HepG2 (cell line): Measurements from ENCODE around the gene KHK. TPM values are rescaled to one million over a fixed set of nuclear protein-coding genes. Genes with fewer than 3 reads are reported as not detected.

Source experiments
- ATAC-seq: fragments of 200-7000 bp; cut with Tn5 transposase; 3 replicates; pipeline ENCODE4 v1.9.1; 2020; ENCODE audit warnings: mild to moderate bottlenecking, moderate library complexity
- BruUV-seq: library from RNA; stranded (reverse); fragments of 400-500 nt; replicated peaks from 2 replicates; lab custom pipeline; 2021; lab: Mats Ljungman, UMichigan
- CTCF ChIA-PET: fragments of 300-600 bp; formaldehyde crosslinking; extraction: SDS; loops from one replicate; lab custom pipeline; 2021; ENCODE audit warnings: low total read pairs, inconsistent platforms, low intra/inter-chr PET ratio; lab: Yijun Ruan, JAX
- POLR2A ChIA-PET: fragments of 350-600 bp; sonication (Branson Sonifier 250); formaldehyde crosslinking; loops from one replicate; lab custom pipeline; 2020; ENCODE audit warnings: antibody characterized with exemption, inconsistent platforms; lab: Yijun Ruan, JAX
- DNase-seq: peaks from one replicate; pipeline ENCODE4 v3.0.0-alpha.2; 2015; ENCODE audit warnings: low spot score
- FAIRE-seq: peaks from 3 replicates; lab custom pipeline; 2011; peaks lifted over from hg19 to GRCh38; lab: Jason Lieb, UNC
- H2AFZ ChIP-seq: one replicate; pipeline ENCODE4 v1.6.1; 2011; ENCODE audit warnings: low read length, inconsistent platforms
- H3K27ac ChIP-seq: fragments of 300-600 bp; 3 replicates; pipeline ENCODE4 v1.8.0; 2011; ENCODE audit warnings: mixed run types, mild to moderate bottlenecking, mixed read lengths, low read length, inconsistent platforms; ENCODE audit not compliant: insufficient read depth; ENCODE audit errors: extremely low read length
- H3K27me3 ChIP-seq, 2 experiments: fragments of 200-600 bp in 1 of 2; 2 replicates in 1 of 2; 3 replicates in 1 of 2; pipeline versions ENCODE4 v1.6.0 to v1.8.0; 2011; ENCODE audit warnings: low read length in 2 of 2, mild to moderate bottlenecking in 2 of 2, moderate library complexity in 2 of 2, inconsistent platforms in 1 of 2; ENCODE audit not compliant: insufficient read depth in 2 of 2, control insufficient read depth in 1 of 2
- H3K36me3 ChIP-seq, 2 experiments: fragments of 200-600 bp in 1 of 2; replicated peaks in 1 of 2; 2 replicates in 1 of 2; 3 replicates in 1 of 2; pipeline versions ENCODE4 v1.5.1 to v1.8.0; 2011; ENCODE audit warnings: low read length in 2 of 2, inconsistent platforms in 1 of 2; ENCODE audit not compliant: insufficient read depth in 2 of 2, control insufficient read depth in 1 of 2
- H3K4me1 ChIP-seq: 2 replicates; pipeline ENCODE4 v1.5.1; 2012; ENCODE audit warnings: low read length, inconsistent platforms; ENCODE audit not compliant: insufficient read depth
- H3K4me2 ChIP-seq: 2 replicates; pipeline ENCODE4 v1.6.0; 2011; ENCODE audit warnings: low read depth, low read length, inconsistent platforms
- H3K4me3 ChIP-seq, 3 experiments: fragments of 200-600 bp in 1 of 3; sonication (generic), shearing (Covaris generic) in 1 of 3; replicated peaks in 1 of 3; 2 replicates each; pipeline ENCODE4 v1.5.1; 2011 to 2016; ENCODE audit warnings: low read length in 3 of 3, inconsistent platforms in 2 of 3, low read depth in 2 of 3, mild to moderate bottlenecking in 2 of 3, control low read depth in 1 of 3, mixed read lengths in 1 of 3; ENCODE audit not compliant: insufficient read depth in 1 of 3
- H3K79me2 ChIP-seq: one replicate; pipeline ENCODE4 v1.6.1; 2011; ENCODE audit warnings: low read length, inconsistent platforms; ENCODE audit not compliant: insufficient read depth
- H3K9ac ChIP-seq: 2 replicates; pipeline ENCODE4 v1.6.0; 2011; ENCODE audit warnings: mild to moderate bottlenecking, low read depth, low read length, inconsistent platforms; ENCODE audit not compliant: insufficient read depth
- H3K9me3 ChIP-seq: 2 replicates; pipeline ENCODE4 v1.5.1; 2012; ENCODE audit warnings: mild to moderate bottlenecking, low read length
- H4K20me1 ChIP-seq: 2 replicates; pipeline ENCODE4 v1.6.0; 2011; ENCODE audit warnings: inconsistent platforms, mild to moderate bottlenecking, low read length, moderate library complexity; ENCODE audit not compliant: insufficient read depth
- DNMT1 ChIP-seq: sonication (generic); formaldehyde crosslinking; IDR thresholded peaks from 2 replicates; pipeline ENCODE4 v1.5.1; 2020; ENCODE audit warnings: mild to moderate bottlenecking, missing genetic modification reagents
- FOXP1 ChIP-seq, 2 experiments: fragments of 450-650 bp in 1 of 2; IDR thresholded peaks; 2 replicates each; pipeline ENCODE4 v1.6.1; 2017 to 2018; ENCODE audit warnings: antibody characterized with exemption in 1 of 2
- HDAC2 ChIP-seq: sonication (generic); formaldehyde crosslinking; IDR thresholded peaks from 2 replicates; pipeline ENCODE4 v1.4.0; 2020; ENCODE audit warnings: missing genetic modification reagents
- KLF16 ChIP-seq, 2 experiments: sonication (generic) in 1 of 2; formaldehyde crosslinking in 1 of 2; IDR thresholded peaks; 2 replicates each; pipeline versions ENCODE4 v1.6.1 to v1.8.0; 2016 to 2023; ENCODE audit warnings: missing genetic modification reagents in 2 of 2, missing compliant biosample characterization in 1 of 2
- MXD3 ChIP-seq: IDR thresholded peaks from 2 replicates; pipeline ENCODE4 v1.6.1; 2016; ENCODE audit warnings: mild to moderate bottlenecking, missing biosample characterization, missing genetic modification reagents
- PAF1 ChIP-seq: IDR thresholded peaks from 2 replicates; pipeline ENCODE4 v1.6.1; 2016; ENCODE audit warnings: missing genetic modification reagents, missing compliant biosample characterization
- POLR2AphosphoS5 ChIP-seq: IDR thresholded peaks from 2 replicates; pipeline ENCODE4 v1.6.1; 2012; ENCODE audit warnings: low read depth, low read length
- RARG ChIP-seq: sonication (generic); formaldehyde crosslinking; IDR thresholded peaks from 2 replicates; pipeline ENCODE4 v1.4.0; 2020; ENCODE audit warnings: low read depth, mild to moderate bottlenecking, missing genetic modification reagents
- REPIN1 ChIP-seq: sonication (generic); formaldehyde crosslinking; IDR thresholded peaks from 2 replicates; pipeline ENCODE4 v1.8.0; 2022; ENCODE audit warnings: missing genetic modification reagents, low read depth, mild to moderate bottlenecking, borderline replicate concordance
- TMF1 ChIP-seq: sonication (generic); formaldehyde crosslinking; IDR thresholded peaks from 2 replicates; pipeline ENCODE4 v1.8.1; 2022; ENCODE audit warnings: low read depth, missing genetic modification reagents
- ZBTB43 ChIP-seq: sonication (generic); formaldehyde crosslinking; conservative IDR thresholded peaks from 2 replicates; pipeline ENCODE4 v1.4.0; 2020; ENCODE audit warnings: missing genetic modification reagents
- ZNF335 ChIP-seq: sonication (generic); formaldehyde crosslinking; IDR thresholded peaks from 2 replicates; pipeline ENCODE4 v1.4.0; 2020; ENCODE audit warnings: missing genetic modification reagents
- ZNF629 ChIP-seq: sonication (generic); formaldehyde crosslinking; conservative IDR thresholded peaks from 2 replicates; pipeline ENCODE4 v1.5.0; 2020; ENCODE audit warnings: missing genetic modification reagents
- ZNF704 ChIP-seq: sonication (generic); formaldehyde crosslinking; IDR thresholded peaks from 2 replicates; pipeline ENCODE4 v1.8.1; 2023; ENCODE audit warnings: mild to moderate bottlenecking, inconsistent platforms, moderate library complexity, missing genetic modification reagents, borderline replicate concordance
- ZNF784 ChIP-seq: sonication (generic); formaldehyde crosslinking; IDR thresholded peaks from 2 replicates; pipeline ENCODE4 v1.5.1; 2020; ENCODE audit warnings: missing genetic modification reagents, mild to moderate bottlenecking, borderline replicate concordance
- ZNF816 ChIP-seq: sonication (generic); formaldehyde crosslinking; IDR thresholded peaks from 2 replicates; pipeline ENCODE4 v1.8.0; 2022; ENCODE audit warnings: missing genetic modification reagents, mild to moderate bottlenecking, borderline replicate concordance
- WGBS: methylation state at CpG from one replicate; pipeline ENCODE4 v1.1.6; 2017; ENCODE audit warnings: low lambda C conversion rate; 5-methylcytosine and 5-hydroxymethylcytosine counted together
- in situ Hi-C: cut with HindIII; loops from 2 replicates; pipeline ENCODE4 v1.10.0; 2017; ENCODE audit warnings: low pct_unique_long_range_greater_than_20kb; ENCODE audit not compliant: extremely low pct_ligation_motif_present
- intact Hi-C: fragments of 100-400 bp; cut with micrococcal nuclease; formaldehyde crosslinking; loops from one replicate; pipeline ENCODE4 v1.10.0; 2022; ENCODE audit not compliant: unreplicated experiment
- polyA plus RNA-seq, 8 experiments: library from polyadenylated mRNA; depleted of rRNA in 3 of 8; stranded (reverse) in 7 of 8; unstranded in 1 of 8; fragments of >200 nt; fragmentation: Illumina TruSeq in 4 of 8; extraction: Trizol in 4 of 8; gene quantifications; 2 replicates each; pipeline versions ENCODE4 v1.2.1 to v1.2.3, GENCODE V29; 2011 to 2016; ENCODE audit warnings: low read depth in 4 of 8, missing spikeins in 1 of 8, mixed read lengths in 1 of 8; ENCODE audit not compliant: insufficient read depth in 1 of 8
- total RNA-seq, 5 experiments: library from RNA; depleted of rRNA; stranded (reverse); fragments of >200 nt; fragmentation: Illumina TruSeq; extraction: Trizol; gene quantifications; 2 replicates each; pipeline ENCODE4 v1.2.3, GENCODE V29; 2016; ENCODE audit warnings: low read depth in 1 of 5

Gene KHK
- total and polyA plus RNA-seq, 2 of the 13 experiments (the other 11 are each of a cell fraction or from before 2014, with no cell fraction given), result 40.9 to 99.2 TPM

GRCh38 chr2:27092696-27093429, 6.3 kb downstream of the KHK start (continued):
- TF ChIP-seq ZNF784 (CRISPR knock-in tag), result no peak
- TF ChIP-seq KLF16 (CRISPR knock-in tag; IDR thresholded peaks at IDR 0.05), result peak in 1 of 2 experiments; percentile 72; a peak in 1 of 4 replicates
- peak; percentile 61; the same call in 1 of the 2 replicates for TF ChIP-seq POLR2AphosphoS5

- FAIRE-seq, result peak; percentile 96
- no peak overlapping the region for H2AFZ ChIP-seq
- CTCF ChIA-PET, result no interaction called here
- peak overlapping the region; percentile 79 for H3K9ac ChIP-seq
- H4K20me1 ChIP-seq, result no peaks in the 10 kb centered on the region
- H3K27me3 ChIP-seq, result no peaks in the 10 kb centered on the region
- POLR2A ChIA-PET, result interaction anchor here (0.6 to 4.8 kb wide), 32 partner anchors 7 to 1215 kb away, joined by 3 to 61 read pairs (median 5); partner anchors contain the start of genes ABHD1, AGBL5, ATRAID and CGREF1
- 31% methylated on average over 6 of the region's 6 CpGs for WGBS
- intact Hi-C loops, result loop anchor here (5.0 kb wide), 1 partner anchor 306 kb away; the partner anchor contains the start of gene CENPA
- H3K4me3 ChIP-seq, result peak overlapping the region; percentile 23 to 59 (median 24)
- H3K4me1 ChIP-seq, result peaks cover 83% of the 10 kb centered on the region
- H3K27ac ChIP-seq, result peak overlapping the region; percentile 97
- in situ Hi-C loops, result no loop called here
- peak; percentile 94 for DNase-seq
- H3K4me2 ChIP-seq, result peak overlapping the region; percentile 96
- peak; percentile 85 for ATAC-seq
- no peaks in the 10 kb centered on the region for H3K9me3 ChIP-seq
- BruUV-seq, result TSS peak; percentile 58
- H3K79me2 ChIP-seq, result peaks cover 43% of the 10 kb centered on the region
- H3K36me3 ChIP-seq, result peaks cover 4 to 27% of the 10 kb centered on the region in 2 experiments
- peak; percentile 80; the same call in 1 of the 2 replicates for TF ChIP-seq TMF1
- TF ChIP-seq ZBTB43 (CRISPR knock-in tag), result peak; percentile 50
- peak; percentile 95 for TF ChIP-seq HDAC2 (CRISPR knock-in tag)
- no peak for TF ChIP-seq MXD3 (CRISPR knock-in tag)
- TF ChIP-seq ZNF629 (CRISPR knock-in tag), result no peak; the same call in 1 of the 2 replicates
- TF ChIP-seq RARG (CRISPR knock-in tag), result no peak
- TF ChIP-seq REPIN1 (CRISPR knock-in tag), result peak; percentile 93
- TF ChIP-seq ZNF704, result no peak
- no peak for TF ChIP-seq DNMT1
- peak; percentile 75; the same call in 1 of the 2 replicates for TF ChIP-seq ZNF335 (CRISPR knock-in tag)
- TF ChIP-seq FOXP1 (IDR thresholded peaks at IDR 0.05), result no peak
- peak; percentile 89 for TF ChIP-seq FOXP1 (CRISPR knock-in tag; IDR thresholded peaks at IDR 0.05)
- peak; percentile 85; the same call in 1 of the 2 replicates for TF ChIP-seq ZNF816
- TF ChIP-seq PAF1 (CRISPR knock-in tag), result peak; percentile 29; the same call in 1 of the 2 replicates
Measured at GRCh38 chr2:27093430-27094352, 7.1 kb downstream of the KHK start.
